Measurements from ENCODE around the gene CEBPZ.
"Not testable (repeated sequence)": the region's sequence is repeated elsewhere in the genome, so short reads cannot be mapped to it uniquely, and the experiment has no call there.

Gene CEBPZ

DNA sequence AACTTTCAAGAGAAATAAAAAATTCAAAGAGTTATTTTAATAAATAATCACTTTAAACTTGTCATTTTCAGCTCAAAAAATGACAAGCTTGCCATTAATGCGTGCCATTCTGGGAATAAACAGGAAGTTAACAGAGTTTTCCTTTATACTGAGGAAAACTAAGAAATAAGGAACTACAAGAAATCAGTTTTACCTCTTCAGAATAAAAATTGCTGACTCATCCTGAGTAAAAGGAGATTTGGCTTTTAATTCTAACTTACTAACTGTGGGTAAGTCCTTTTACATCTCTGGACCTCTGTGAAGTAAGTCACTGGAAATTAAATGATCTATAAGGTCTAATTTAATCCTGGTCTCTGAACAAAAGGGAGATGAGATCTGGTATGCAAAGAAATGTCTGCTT is 16.1 kb downstream of the CEBPZ start:
- no peak for DNase-seq (ENCODE audit: low read depth)

DNA sequence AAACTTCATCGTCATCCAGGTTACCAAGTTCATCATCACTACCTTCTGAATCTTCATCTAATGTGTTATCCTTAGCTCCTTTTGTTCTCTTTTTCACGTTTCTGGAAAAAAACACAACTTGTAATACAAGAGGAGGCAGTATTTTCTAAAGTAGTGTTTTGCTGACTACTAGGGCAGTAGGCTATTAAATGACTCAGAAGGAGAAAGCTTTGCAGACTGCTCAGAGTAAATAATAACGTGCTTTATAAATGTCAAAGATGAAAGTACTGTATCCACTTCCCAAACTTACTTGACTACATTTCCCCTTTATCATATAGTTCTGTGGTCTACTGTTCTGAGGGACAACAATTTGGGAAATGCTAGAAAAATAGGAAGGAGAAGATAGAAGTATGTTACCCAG is 19.5 kb downstream of the CEBPZ start:
- no peak for DNase-seq (ENCODE audit: low read depth)

DNA sequence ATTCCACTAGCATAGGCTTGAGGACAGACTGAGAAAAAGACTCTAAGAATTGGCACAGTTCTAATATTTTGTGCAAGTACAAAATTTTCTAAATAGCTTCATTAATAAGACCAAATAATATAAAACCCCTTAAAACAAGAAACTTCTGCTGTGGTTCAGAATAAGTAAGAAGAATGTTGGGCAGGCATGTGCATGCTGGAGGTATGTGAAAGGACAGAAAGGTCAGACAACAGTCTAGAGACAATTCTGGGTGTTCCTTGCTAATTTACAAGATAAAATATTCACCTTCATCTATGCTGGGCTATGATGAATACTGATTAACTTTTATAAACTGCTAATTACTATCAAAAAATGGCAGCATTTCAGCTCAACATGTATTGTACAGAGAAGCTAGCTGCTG is 20.2 kb downstream of the CEBPZ start:
- no peak for DNase-seq (ENCODE audit: low read depth)

DNA sequence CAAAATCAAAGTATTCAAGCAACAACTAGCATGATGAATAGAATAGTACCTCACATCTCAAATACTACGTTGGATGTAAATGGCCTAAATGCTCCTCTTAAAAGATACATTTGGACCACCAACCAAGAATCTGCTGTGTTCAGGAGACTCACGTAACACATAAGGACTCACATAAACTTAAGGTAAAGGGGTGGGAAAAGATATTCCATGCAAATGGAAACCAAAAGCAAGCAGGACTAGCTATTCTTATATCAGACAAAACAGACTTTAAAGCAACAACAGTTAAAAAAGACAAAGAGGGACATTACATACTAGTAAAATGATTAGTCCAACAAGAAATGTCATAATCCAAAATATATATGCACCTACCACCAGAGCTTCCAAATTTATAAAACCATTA is 24.6 kb downstream of the CEBPZ start:
- DNase-seq (ENCODE audit: low read depth), result not testable (repeated sequence)

DNA sequence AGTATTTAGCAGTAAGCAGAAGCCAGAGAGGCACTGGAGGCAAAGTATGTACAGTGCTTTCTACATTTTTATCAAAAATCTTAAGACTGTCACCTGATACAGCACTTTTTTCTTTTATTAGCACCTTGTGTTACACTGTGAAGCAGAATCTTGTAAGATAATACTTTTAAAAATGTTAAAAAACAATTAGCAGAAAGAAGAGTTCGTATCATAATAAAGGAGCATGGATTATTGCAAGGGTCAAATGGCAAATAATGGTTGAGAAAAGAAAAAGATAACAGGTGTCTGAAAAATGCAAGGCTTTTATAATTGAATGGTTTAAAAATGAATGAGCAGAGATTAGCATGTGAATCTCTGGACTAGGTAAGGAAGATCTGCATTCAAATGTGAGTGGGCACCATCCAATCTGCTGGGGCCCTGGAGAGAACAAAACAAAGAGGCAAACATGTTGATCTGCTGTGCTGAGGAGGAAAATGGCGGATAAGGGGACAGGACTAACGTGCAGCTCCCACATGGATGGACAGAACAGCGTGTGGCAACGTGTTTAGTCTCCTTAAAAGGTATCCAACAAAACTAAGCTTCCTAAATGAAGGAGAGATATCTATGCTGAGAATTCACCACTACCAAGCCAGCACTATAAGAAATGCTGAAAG is 25.6 kb downstream of the CEBPZ start:
- no peak for DNase-seq (ENCODE audit: low read depth)

DNA sequence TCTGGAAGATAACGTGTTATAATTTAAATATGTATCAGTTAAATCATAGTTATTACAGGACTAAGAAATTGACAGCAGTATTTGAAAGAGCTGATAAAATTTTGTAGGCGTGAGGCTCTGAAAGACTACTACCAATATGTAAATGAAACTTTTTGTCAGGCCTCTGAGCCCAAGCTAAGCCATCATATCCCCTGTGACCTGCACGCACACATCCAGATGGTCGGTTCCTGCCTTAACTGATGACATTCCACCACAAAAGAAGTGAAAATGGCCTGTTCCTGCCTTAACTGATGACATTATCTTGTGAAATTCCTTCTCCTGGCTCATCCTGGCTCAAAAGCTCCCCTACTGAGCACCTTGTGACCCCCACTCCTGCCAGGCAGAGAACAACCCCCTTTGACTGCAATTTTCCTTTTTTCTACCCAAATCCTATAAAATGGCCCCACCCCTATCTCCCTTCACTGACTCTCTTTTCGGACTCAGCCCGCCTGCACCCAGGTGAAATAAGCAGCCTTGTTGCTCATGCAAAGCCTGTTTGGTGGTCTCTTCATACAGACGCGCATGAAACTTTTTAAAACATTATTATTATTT is 26.2 kb downstream of the CEBPZ start:
- not testable (repeated sequence) for DNase-seq (ENCODE audit: low read depth)

DNA sequence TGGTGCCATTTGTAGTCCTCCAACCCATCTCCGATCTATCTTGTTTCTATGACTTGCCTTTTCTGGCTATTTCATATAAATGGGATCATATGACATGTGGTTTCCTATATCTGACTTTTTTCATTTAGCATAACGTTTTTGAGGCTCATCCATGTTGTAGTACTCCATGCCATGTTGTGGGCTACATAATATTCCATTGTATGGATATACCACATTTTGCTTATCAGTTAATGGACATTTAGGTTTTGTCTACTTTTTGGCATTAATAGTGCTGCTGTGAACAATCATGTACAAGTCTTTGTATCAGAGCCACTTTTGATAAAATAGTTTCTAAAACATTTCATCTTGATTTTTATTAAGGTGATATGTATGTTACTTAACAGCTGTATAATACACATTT is 27.7 kb downstream of the CEBPZ start:
- DNase-seq (ENCODE audit: low read depth), result no peak

DNA sequence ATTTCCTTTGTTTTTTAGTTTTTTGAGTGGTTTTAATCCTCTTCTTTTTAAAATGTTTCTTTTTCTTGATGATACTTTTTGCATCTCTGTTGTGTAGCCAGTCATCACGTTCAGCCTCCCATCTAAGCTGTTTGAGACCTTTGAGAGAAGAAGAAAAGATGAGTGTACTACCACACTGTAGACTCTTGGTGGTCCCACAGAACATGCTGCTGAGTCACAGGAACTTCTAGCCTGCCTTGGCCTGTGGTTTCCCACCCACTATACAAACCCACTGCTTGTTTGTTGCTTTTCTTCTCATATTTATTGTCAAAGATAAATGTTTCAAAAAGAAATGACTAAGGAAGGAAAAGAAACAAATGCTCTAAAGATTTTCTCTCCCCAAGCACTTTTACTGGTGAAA is 29.6 kb downstream of the CEBPZ start:
- no peak for DNase-seq (ENCODE audit: low read depth)

DNA sequence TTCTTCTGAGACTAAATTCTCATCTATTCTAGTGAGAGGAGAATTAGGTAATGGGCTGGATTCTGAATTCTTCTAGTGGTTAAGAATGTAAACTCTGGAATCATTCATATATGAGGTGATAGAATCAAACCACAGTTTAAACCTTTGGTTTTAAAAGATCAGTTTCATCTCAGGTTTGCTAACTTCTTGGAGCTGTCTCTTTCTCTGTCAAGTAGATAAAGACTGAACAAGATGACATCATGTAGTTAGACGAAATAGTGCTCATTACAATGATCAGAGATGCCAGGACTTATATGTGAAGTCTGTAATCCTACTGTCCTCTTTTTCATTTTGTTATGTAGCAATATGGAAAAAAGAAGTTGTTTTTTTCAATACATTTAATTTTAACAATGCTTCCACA is 30.2 kb downstream of the CEBPZ start:
- DNase-seq (ENCODE audit: low read depth), result no peak

DNA sequence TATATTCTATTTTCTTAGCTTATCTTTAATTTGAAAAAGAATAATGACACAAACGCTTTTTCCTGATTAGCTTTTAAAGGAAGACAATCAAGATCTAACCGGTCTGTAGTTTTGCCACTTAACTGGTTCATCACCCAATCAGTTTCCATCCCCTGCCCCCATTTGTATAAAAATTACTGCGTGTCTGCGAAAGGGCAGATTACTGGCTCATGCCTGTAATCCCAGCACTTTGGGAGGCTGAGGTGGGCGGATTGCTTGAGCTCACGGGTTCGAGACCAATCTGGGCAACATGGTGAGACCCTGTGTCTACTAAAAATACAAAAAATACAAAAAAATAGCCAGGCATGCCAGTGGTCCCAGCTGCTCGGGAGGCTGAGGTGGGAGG is 32.7 kb downstream of the CEBPZ start:
- no peak for DNase-seq (ENCODE audit: low read depth)

DNA sequence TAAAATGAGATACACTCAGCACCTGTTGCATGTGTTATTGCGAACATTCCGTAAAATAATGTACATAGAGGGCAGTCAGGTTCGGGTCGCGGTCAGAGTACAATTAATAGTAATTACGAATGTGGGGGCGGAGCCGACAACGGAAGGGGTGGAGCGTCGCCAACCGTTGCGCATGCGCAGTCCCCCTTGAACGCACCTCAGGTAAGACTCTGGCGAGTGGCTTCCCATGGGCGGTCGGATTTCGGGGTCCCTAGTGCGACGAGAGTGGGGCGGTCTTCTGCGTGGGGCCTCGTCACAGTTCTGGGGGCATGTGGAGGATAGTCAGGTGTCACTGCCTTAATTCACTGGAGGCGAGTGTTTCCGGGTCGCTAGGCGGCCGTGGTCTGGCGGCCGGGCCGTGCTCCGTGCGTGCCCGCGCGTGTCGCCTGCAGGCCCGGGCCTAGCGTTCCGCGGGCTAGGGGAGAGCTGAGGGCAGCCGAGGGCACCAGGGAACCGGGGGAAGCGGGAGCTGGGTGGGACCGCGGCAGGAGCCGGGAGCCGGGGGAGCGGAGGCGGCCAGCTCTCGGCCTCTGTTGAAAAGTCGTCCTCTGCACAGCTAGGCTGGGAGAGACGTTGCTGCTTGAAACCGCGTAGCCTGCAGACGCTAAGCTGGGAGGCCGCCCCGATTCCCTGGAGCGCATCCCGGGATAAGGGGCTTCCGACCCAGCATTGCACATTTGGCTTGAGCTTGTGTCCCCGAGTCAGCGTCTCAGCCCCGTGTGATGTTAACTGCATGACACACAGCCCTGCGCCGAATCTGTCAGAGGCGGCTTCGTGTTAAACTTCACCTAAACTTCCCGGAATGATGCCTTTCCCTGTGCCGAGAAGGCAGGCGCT is 34.8 kb downstream of the CEBPZ start, which contains the start of gene CEBPZOS:
CEBPZOS (plus strand) TSS at position 177 of the 876 bp plus-strand sequence. CDS start 3,209 bp downstream, outside the sequence.
- no peak for DNase-seq (ENCODE audit: low read depth)

DNA sequence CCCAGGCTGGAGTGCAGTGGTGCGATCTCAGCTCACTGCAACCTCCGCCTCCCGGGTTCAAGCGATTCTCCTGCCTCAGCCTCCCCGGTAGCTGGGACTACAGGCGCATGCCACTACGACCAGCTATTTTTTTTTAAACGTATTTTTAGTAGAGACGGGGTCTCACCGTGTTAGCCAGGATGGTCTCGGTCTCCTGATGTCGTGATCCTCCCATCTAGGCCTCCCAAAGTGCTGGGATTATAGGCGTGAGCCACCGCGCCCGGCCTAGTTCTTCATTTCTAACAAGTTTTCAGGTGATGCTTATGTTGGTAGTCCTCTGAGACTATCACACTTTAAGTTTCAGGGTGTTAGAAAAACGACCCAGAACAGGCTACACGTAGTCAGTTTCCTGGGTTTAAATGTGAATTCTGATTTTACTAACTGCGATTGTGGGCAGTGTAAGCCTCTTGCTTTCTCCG is 35.5 kb downstream of the CEBPZ start:
- not testable (repeated sequence) for DNase-seq (ENCODE audit: low read depth)

DNA sequence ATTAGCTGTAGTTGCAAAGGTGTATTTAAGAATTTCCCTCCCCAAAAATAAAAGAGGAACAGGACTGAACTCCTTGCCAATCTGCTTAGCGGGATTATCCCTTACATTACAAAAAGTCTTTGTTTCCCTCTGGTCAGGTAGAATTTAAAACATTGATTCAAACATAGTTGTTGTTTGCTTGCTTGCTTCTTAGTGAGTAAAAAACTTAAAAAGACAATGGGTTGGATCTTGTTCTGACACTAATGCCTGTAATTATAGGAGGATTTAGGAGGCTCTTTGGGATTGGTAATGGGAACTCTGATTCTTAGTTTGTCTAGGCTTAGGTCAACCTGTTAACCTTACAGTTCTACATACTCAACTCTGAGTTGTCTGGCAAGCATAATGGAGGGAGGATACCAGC is 38.8 kb downstream of the CEBPZ start:
- no peak for DNase-seq (ENCODE audit: low read depth)

DNA sequence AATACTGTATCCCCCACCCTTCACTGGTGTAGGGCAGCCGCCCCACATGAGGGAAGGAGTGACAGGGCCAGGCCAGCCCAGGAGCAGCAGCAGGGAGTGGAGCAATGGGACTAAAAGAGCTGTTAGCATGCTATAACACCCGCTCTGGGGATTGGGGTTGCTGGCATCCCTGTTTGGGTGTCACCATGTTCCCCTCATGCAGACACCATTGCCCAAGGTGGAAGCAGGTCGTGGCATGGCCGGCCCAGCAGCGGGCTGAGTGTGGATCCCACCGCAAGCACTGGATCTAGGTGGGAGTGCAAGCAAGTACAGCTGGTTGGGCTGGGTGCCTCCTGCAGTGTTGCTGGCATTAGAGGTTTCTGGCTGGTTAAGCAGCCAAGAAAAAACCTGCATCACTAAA is 39.6 kb downstream of the CEBPZ start:
- DNase-seq (ENCODE audit: low read depth), result no peak

DNA sequence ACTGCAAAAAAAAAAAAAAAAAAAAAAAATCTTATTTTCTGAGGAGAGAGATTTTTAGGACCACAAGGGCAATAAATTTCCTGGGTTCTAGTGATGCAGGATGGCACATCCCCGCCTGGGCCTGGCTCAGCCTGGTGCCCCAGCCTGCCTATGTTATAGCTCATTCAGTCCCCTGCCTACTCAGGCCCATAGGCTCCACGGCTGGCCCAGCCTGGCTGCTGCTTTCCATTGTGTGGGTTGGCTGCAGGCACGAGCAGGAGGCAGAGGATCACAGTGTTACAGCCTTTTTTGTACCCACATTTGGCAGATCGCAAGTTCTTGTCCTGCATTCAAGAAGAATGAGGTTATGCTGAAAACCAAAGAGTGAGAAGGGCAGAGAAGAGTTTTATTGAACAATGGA is 40.1 kb downstream of the CEBPZ start:
- no peak for DNase-seq (ENCODE audit: low read depth)

DNA sequence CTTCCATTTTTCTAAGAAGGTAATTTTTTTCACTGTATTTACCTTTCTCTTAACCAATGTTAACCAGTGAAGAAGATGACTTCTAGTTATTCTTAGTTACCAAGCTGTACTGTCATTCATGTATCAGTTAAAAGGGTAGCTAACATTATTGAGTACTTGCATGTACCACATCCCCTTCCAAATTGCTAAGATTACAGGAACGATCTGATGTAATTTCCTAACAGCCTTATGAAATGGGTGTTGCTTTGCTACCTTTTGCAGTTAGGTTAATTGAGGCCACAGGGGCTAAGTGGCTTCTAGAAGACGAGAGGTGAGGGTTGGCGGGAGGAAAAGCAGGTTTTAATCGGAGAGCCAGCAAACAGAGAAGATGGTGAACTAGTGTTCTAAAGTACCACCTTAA is 41.1 kb downstream of the CEBPZ start:
- no peak for DNase-seq (ENCODE audit: low read depth)

DNA sequence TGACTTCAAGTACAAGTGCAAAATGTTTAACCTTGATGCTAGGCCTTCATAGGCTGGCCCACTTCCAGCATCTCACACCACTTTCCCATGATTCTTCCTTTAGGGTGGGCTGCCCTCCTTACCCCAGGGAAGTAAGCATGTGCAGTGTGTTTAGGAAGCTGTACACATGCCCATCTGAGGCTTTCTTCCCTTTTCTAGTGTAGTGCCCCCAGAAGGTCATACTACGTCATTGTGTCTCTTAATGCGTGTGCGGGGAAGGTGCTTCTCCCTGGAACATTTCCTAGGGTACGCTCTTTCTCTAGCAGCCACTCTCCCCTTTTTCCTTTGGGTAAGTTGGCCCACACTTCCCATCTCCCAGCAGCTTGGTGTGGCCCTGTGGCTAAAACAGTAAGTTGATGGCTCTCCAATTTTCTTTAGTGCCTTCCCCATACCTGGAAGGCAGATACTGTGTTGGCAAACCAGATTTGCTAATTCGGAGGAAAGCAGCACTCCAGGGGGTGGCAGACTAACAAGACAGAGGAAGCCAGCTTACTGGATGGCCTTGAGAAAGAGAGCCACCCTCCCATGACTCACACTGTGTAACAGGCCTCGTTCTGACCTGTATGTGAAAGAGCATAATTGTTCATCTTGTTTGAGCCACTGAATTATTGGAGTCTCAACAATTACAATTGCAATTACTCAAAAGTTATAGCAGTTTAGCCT is 41.8 kb downstream of the CEBPZ start:
- DNase-seq (ENCODE audit: low read depth), result no peak

DNA sequence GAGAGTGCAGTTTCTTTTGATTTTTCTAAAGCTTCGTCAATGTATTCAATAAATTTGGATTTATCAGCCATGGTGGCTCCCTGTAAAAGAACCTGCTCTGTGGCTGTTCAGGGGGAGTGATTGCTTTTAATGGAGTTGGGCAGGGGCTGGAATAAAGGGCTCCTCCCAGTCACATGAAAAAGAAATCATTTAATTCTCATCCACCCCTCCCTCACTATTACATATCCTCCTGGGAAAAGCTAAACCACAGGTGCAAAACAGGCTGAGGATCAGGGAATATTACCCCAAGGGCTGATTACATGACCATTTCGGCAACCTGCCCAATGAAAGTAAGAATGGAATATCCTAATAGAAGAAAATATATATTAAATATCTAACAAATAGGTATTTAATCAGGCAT is 42.8 kb downstream of the CEBPZ start, which contains the start of gene SULT6B1:
SULT6B1 (minus strand) TSS at position 101 of the 400 bp plus-strand sequence; CDS start at position 71, 30 bp downstream.
- DNase-seq (ENCODE audit: low read depth), result no peak

DNA sequence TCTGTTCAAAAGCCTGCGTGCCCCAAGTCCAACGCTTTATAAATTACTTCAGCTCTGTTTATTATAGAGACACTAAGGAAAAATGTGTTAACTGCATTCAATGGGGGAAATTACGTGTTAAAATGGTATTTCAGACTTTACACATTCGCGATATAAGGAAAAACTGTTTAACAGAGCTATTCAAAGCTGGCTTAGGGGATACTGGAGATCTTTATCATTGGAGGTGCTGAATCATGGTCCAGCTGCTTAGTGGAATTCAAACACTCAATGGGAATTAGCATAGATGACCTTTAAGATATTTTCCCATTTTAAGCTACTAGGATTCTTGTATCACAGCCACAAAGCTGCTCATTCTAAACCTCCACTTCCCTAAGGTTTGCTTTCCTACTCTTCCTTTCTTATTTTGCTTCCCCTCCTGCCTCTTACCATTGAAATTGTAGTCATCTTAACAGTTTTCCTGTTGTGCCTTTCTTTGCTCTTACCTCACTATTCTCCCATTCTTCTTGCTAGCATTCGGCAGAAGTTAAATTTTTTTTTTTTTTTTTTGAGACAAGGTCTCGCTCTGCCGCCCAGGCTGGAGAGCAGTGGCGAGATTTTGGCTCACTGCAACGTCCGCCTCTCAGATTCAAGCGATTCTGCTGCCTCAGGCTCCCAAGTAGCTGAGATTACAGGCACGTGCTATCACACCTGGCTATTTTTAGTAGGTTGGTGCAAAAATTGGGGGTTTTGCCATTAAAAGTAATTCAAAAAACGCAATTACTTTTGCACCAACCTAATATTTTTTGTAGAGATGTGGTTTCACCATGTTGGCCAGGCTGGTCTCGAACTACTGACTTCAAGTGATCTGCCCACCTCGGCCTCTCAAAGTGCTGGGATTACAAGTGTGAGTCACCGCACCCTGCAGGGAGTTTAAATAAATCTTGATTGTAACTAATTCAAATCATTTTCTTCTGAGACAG is 49.4 kb downstream of the CEBPZ start:
- DNase-seq (ENCODE audit: low read depth), result peak; percentile 49

DNA sequence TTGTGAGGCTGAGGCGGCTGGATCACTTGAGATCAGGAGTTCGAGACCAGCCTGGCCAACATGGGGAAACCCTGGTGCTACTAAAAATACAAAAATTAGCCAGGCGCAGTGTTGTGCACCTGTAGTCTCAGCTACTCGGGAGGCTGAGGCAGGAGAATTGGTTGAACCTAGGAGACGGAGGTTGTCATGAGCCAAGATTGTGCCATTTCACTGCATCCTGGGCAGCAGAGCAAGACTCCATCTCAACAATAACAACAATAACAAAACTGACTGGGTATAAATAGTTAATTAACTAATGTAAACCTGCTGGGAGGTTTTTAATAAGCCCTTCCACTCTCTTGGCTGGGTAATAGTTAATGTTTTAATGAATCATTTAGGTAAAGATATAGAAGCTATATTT is 50.8 kb downstream of the CEBPZ start:
- DNase-seq (ENCODE audit: low read depth), result no peak

DNA sequence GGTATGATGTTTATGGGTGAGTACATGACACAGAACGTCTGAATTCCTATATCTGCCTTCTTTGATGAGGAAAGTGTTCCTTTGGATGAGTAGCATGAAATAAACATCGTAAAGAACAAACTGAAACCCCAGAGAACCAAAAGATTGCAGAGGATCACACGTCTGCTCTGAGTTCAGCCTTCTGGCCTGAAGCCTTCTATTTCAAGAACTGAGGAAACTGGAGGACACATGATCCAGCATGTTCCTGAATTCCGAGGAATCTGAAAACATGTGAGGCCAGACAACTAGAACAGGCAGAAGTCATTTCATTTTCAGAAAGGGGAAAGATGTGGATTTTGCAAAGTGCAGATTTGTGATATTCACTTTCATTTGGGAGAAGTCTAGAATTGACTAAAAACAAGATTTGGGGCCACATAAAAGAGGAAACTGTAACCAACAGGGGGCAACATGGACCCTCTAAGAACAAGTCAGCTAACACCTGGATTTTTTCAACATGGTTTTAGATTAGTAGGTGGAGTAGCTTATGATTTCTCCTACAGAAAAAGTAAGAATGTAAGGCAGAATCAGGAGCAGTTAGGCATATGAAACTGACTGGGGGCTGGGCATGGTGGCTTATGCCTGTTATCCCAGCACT is 51.3 kb downstream of the CEBPZ start:
- no peak for DNase-seq (ENCODE audit: low read depth)
